Neuronal stem cell (in vitro differentiated cells): ENCODE measurements around the gene COPS9.

ENCODE experiments used
- DNase-seq: peaks from one replicate; pipeline ENCODE4 v3.0.0-alpha.2; 2013; ENCODE audit warnings: low spot score
- H2AFZ ChIP-seq: one replicate; pipeline ENCODE4 v1.6.1; 2013; ENCODE audit warnings: mild to moderate bottlenecking, low read length, inconsistent platforms
- H2AK5ac ChIP-seq: 2 replicates; pipeline ENCODE4 v1.6.1; 2013; ENCODE audit warnings: low read depth, mild to moderate bottlenecking, inconsistent platforms, low read length, moderate library complexity, mixed read lengths
- H2BK120ac ChIP-seq: 2 replicates; pipeline ENCODE4 v1.6.1; 2013; ENCODE audit warnings: low read depth, mild to moderate bottlenecking, inconsistent platforms, low read length, moderate library complexity, mixed read lengths
- H2BK12ac ChIP-seq: one replicate; pipeline ENCODE4 v1.6.1; 2013; ENCODE audit warnings: low read length, inconsistent platforms
- H2BK15ac ChIP-seq: 2 replicates; pipeline ENCODE4 v1.6.1; 2013; ENCODE audit warnings: mild to moderate bottlenecking, low read length, inconsistent platforms, mixed read lengths
- H2BK5ac ChIP-seq: one replicate; pipeline ENCODE4 v1.6.1; 2013; ENCODE audit warnings: inconsistent platforms, mild to moderate bottlenecking, low read length, moderate library complexity
- H3K14ac ChIP-seq: one replicate; pipeline ENCODE4 v1.6.1; 2013; ENCODE audit warnings: low read length, inconsistent platforms
- H3K18ac ChIP-seq: 2 replicates; pipeline ENCODE4 v1.6.1; 2013; ENCODE audit warnings: low read length, inconsistent platforms
- H3K23ac ChIP-seq: 2 replicates; pipeline ENCODE4 v1.6.1; 2013; ENCODE audit warnings: low read depth, mild to moderate bottlenecking, mixed read lengths, low read length, inconsistent platforms; ENCODE audit not compliant: poor library complexity
- H3K27ac ChIP-seq: replicated peaks from 3 replicates; pipeline ENCODE4 v1.5.1; 2013; ENCODE audit warnings: low read length, inconsistent platforms
- H3K27me3 ChIP-seq, 3 experiments: 2 replicates each; pipeline ENCODE4 v1.6.1; 2013; ENCODE audit warnings: low read length in 3 of 3, mild to moderate bottlenecking in 2 of 3, inconsistent platforms in 1 of 3, low read depth in 1 of 3, mixed read lengths in 1 of 3, moderate library complexity in 1 of 3; ENCODE audit not compliant: control insufficient read depth in 3 of 3, insufficient read depth in 3 of 3
- H3K36me3 ChIP-seq, 2 donors: replicated peaks in 1 of 2; 2 replicates each; pipeline ENCODE4 v1.6.1; 2013; ENCODE audit warnings: low read length in 2 of 2; ENCODE audit not compliant: control insufficient read depth in 2 of 2, insufficient read depth in 2 of 2
- H3K4ac ChIP-seq: 2 replicates; pipeline ENCODE4 v1.6.1; 2013; ENCODE audit warnings: inconsistent platforms, mild to moderate bottlenecking, low read length, moderate library complexity
- H3K4me1 ChIP-seq, 2 donors: 1 replicate in 1 of 2; 2 replicates in 1 of 2; pipeline ENCODE4 v1.6.1; 2013; ENCODE audit warnings: low read length in 2 of 2, low read depth in 1 of 2; ENCODE audit not compliant: control insufficient read depth in 2 of 2, insufficient read depth in 1 of 2
- H3K4me2 ChIP-seq: one replicate; pipeline ENCODE4 v1.6.1; 2013; ENCODE audit warnings: mild to moderate bottlenecking, low read length, inconsistent platforms; ENCODE audit not compliant: insufficient read depth, poor library complexity, severe bottlenecking
- H3K4me3 ChIP-seq, 2 donors: 2 replicates each; pipeline ENCODE4 v1.5.1; 2013; ENCODE audit warnings: low read length in 2 of 2, mild to moderate bottlenecking in 2 of 2, inconsistent platforms in 1 of 2, moderate library complexity in 1 of 2
- H3K79me1 ChIP-seq: one replicate; pipeline ENCODE4 v1.6.1; 2013; ENCODE audit warnings: low read depth, mild to moderate bottlenecking, inconsistent platforms, low read length, moderate library complexity
- H3K9ac ChIP-seq: one replicate; pipeline ENCODE4 v1.6.1; 2013; ENCODE audit warnings: mild to moderate bottlenecking, low read depth, low read length, inconsistent platforms; ENCODE audit not compliant: poor library complexity
- H3K9me3 ChIP-seq, 2 donors: replicated peaks in 1 of 2; 2 replicates each; pipeline versions ENCODE3 to v1.6.1; 2013; ENCODE audit warnings: low read length in 2 of 2, mild to moderate bottlenecking in 2 of 2, inconsistent platforms in 1 of 2, low read depth in 1 of 2, mixed read lengths in 1 of 2, moderate library complexity in 1 of 2; ENCODE audit not compliant: control insufficient read depth in 2 of 2, insufficient read depth in 1 of 2
- H4K8ac ChIP-seq: one replicate; pipeline ENCODE4 v1.6.1; 2013; ENCODE audit warnings: low read depth, mild to moderate bottlenecking, inconsistent platforms, low read length, moderate library complexity
- H4K91ac ChIP-seq: one replicate; pipeline ENCODE4 v1.6.1; 2013; ENCODE audit warnings: low read length, low read depth, mild to moderate bottlenecking, inconsistent platforms; ENCODE audit not compliant: poor library complexity
- WGBS, 2 donors: extraction: QIAGEN DNeasy Blood & Tissue Kit; methylation state at CpG; one replicate each; pipeline ENCODE4 v1.1.7; 2013; ENCODE audit warnings: missing lambda C conversion rate in 2 of 2, mixed read lengths in 1 of 2; ENCODE audit not compliant: insufficient read length in 2 of 2, insufficient replicate concordance in 1 of 2; ENCODE audit errors: extremely low coverage in 2 of 2; 5-methylcytosine and 5-hydroxymethylcytosine counted together

COPS9 gene

GRCh38 chr2:240121190-240121589 lies 14.9 kb downstream of the COPS9 start:
- Histone ChIP-seq H2BK5ac (no peak overlapping the region), H4K8ac (no peak overlapping the region), H3K4ac (no peak overlapping the region), H3K18ac (no peak overlapping the region), H3K4me3 (no peak overlapping the region), H4K91ac (no peak overlapping the region), H3K4me2 (no peak overlapping the region), H2AK5ac (no peak overlapping the region), H3K36me3 (peaks cover 3 to 5% of the 10 kb centered on the region in 2 donors), H3K14ac (no peak overlapping the region), H3K27me3 (no peaks in the 10 kb centered on the region), H2BK15ac (no peak overlapping the region), H3K23ac (no peak overlapping the region), H3K4me1 (no peaks in the 10 kb centered on the region), H3K9ac (no peak overlapping the region), H3K79me1 (no peaks in the 10 kb centered on the region), H2BK12ac (no peak overlapping the region), H2AFZ (no peak overlapping the region), H2BK120ac (no peak overlapping the region), H3K9me3 (no peaks in the 10 kb centered on the region), H3K27ac (no peak overlapping the region)
- DNase-seq, result no peak
- WGBS, 2 donors, result no CpG with 5 or more reads among the region's 4 CpGs

GRCh38 chr2:240114233-240114632 lies 21.9 kb downstream of the COPS9 start:
- Histone ChIP-seq H3K23ac (no peak overlapping the region), H4K91ac (no peak overlapping the region), H4K8ac (no peak overlapping the region), H2BK12ac (no peak overlapping the region), H3K4me1 (no peaks in the 10 kb centered on the region), H3K9ac (no peak overlapping the region), H3K79me1 (no peaks in the 10 kb centered on the region), H3K27me3 (peaks cover 0 to 29% (median 0%) of the 10 kb centered on the region in 3 experiments), H3K27ac (no peak overlapping the region), H2BK15ac (no peak overlapping the region), H3K4ac (no peak overlapping the region), H2BK5ac (no peak overlapping the region), H2AFZ (no peak overlapping the region), H3K4me2 (no peak overlapping the region), H3K36me3 (no peaks in the 10 kb centered on the region), H2BK120ac (no peak overlapping the region), H3K14ac (no peak overlapping the region), H2AK5ac (no peak overlapping the region), H3K4me3 (no peak overlapping the region), H3K18ac (no peak overlapping the region), H3K9me3 (no peaks in the 10 kb centered on the region)
- no peak for DNase-seq
- no CpG with 5 or more reads among the region's 6 CpGs for WGBS, 2 donors

GRCh38 chr2:240112914-240113690 lies 23.0 kb downstream of the COPS9 start:
- H3K27ac ChIP-seq, result no peak overlapping the region
- WGBS, 2 donors, result no CpG with 5 or more reads among the region's 5 CpGs
- H4K8ac ChIP-seq, result no peak overlapping the region
- no peak for DNase-seq
- H3K18ac ChIP-seq, result no peak overlapping the region
- H2AFZ ChIP-seq, result no peak overlapping the region
- H3K4me3 ChIP-seq, result no peak overlapping the region
- no peak overlapping the region for H3K14ac ChIP-seq
- H2AK5ac ChIP-seq, result no peak overlapping the region
- H2BK15ac ChIP-seq, result no peak overlapping the region
- H3K23ac ChIP-seq, result no peak overlapping the region
- H3K36me3 ChIP-seq, result no peaks in the 10 kb centered on the region
- H3K9me3 ChIP-seq, result no peaks in the 10 kb centered on the region
- no peak overlapping the region for H2BK5ac ChIP-seq
- no peak overlapping the region for H2BK120ac ChIP-seq
- H3K4me2 ChIP-seq, result no peak overlapping the region
- no peaks in the 10 kb centered on the region for H3K79me1 ChIP-seq
- H2BK12ac ChIP-seq, result no peak overlapping the region
- no peak overlapping the region for H4K91ac ChIP-seq
- no peaks in the 10 kb centered on the region for H3K4me1 ChIP-seq
- no peak overlapping the region for H3K9ac ChIP-seq
- peaks cover 0 to 29% (median 0%) of the 10 kb centered on the region in 3 experiments for H3K27me3 ChIP-seq
- H3K4ac ChIP-seq, result no peak overlapping the region

- Histone ChIP-seq H3K4ac (no peak overlapping the region), H2BK15ac (no peak overlapping the region)
- no CpG with 5 or more reads among the region's 10 CpGs for WGBS, 2 donors
These were observed 24.9 kb downstream of the COPS9 start for GRCh38 chr2:240111253-240111652.

More at GRCh38 chr2:240111253-240111652, 24.9 kb downstream of the COPS9 start:
- no peak overlapping the region for H3K18ac ChIP-seq
- no peak overlapping the region for H3K4me3 ChIP-seq
- no peak overlapping the region for H2BK120ac ChIP-seq
- no peak overlapping the region for H4K91ac ChIP-seq
- no peak for DNase-seq
- no peaks in the 10 kb centered on the region for H3K9me3 ChIP-seq
- peaks cover 0 to 29% (median 0%) of the 10 kb centered on the region in 3 experiments for H3K27me3 ChIP-seq
- no peak overlapping the region for H2BK12ac ChIP-seq
- H2AK5ac ChIP-seq, result no peak overlapping the region
- H3K14ac ChIP-seq, result no peak overlapping the region
- no peak overlapping the region for H4K8ac ChIP-seq
- H2AFZ ChIP-seq, result no peak overlapping the region
- H3K36me3 ChIP-seq, result no peaks in the 10 kb centered on the region
- no peak overlapping the region for H3K27ac ChIP-seq
- H3K9ac ChIP-seq, result no peak overlapping the region
- no peak overlapping the region for H3K4me2 ChIP-seq
- no peak overlapping the region for H3K23ac ChIP-seq
- no peak overlapping the region for H2BK5ac ChIP-seq
- H3K4me1 ChIP-seq, result peaks cover 0 to 3% of the 10 kb centered on the region in 2 donors
- H3K79me1 ChIP-seq, result no peaks in the 10 kb centered on the region
